NCI-H128 (cell line): Measurements from ENCODE around the gene ZNF490.
"Not testable (repeated sequence)": the region's sequence is repeated elsewhere in the genome, so short reads cannot be mapped to it uniquely, and the experiment has no call there.

ENCODE experiments used
- DNase-seq: peaks from one replicate; lab custom pipeline; 2025; ENCODE audit not compliant: unreplicated experiment; lab: John Stamatoyannopoulos, UW

ZNF490 gene

GRCh38 chr19:12610540-12611360 lies at the start of gene ZNF490, which contains the start of gene ZNF791:
Gene ZNF490 (minus strand): TSS chr19:12610813. CDS start chr19:12610680, 133 bp downstream.
Gene ZNF791 (plus strand): TSS chr19:12610920. CDS start chr19:12611080, 160 bp downstream.
- DNase-seq, result peak; percentile 97

DNA sequence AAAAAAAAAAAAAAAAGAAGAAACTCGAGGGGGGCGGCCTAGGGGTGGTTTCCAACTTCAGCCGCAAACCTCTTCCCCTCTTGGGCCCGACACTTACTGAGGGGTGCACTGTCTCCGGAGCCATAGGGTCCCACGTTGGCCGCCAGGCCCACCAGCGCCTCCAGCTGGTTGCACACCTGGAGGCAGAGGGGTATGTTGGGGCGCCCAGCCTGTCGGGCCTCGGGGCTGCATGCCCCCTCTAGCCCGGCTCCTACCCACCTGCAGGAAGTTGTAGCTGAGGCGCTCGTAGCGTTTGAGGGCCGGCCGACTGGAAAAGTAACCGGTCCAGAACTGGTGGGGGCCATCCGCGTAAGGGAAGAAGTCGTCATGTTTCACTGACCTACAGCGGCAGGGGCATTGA lies 47.4 kb upstream of the ZNF490 start:
- no peak for DNase-seq

DNA sequence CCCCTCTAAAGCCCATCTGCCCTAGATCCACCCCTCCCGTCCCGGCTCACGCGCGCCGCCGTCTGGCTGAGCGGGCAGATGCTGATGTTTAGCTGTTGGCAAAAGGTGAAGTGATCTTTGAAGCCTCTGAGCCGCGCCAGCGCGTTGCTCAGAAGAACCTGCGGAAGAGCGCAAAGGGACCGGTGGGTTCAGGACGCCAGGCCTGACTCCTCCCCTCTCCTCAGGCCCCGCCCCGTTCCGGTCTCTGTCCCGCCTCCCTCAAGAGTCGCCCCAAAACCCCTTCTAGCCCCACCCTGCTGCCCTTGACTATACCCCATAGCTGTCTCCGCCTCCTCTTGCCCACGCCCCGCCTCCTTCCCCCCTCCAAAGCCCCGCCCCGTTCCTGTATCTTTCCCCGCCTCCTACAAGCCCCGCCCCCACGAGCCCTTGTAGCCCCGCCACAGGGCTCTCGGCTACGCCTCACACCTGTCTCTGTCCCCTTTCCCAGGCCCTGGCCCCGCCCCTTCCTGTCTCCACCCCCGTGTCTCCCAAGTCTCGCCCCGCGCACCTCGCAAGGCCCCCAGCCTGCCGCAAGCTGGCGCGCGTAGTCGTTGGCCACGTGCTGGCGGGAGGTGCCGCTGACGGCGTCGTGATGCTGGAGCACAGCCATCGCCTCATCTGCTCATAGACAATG lies 46.4 kb upstream of the ZNF490 start:
- no peak for DNase-seq

- no peak for DNase-seq
Observed at GRCh38 chr19:12655546-12655945, 44.9 kb upstream of the ZNF490 start.

- no peak for DNase-seq
Observed at GRCh38 chr19:12652219-12652618, 41.6 kb upstream of the ZNF490 start.

DNA sequence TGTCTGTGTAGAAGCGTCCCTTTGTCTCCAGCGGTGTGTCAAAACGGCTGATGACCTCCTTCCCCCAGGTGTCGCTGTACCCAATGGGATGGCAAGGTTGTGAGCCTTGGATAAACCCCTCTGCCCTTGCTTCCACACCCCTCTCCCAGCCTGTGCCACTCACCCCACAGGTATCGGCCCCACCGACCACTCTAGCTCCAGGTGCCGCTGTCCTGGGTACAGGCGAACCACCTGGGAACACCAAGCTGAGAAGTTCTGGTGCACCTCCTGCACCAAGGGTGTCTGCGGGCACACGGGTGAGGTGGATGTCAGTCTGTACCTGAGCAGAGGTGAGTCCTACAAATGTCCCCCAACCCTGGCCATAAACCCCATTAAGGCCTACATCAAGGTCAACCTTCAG lies 39.3 kb upstream of the ZNF490 start:
- no peak for DNase-seq

DNA sequence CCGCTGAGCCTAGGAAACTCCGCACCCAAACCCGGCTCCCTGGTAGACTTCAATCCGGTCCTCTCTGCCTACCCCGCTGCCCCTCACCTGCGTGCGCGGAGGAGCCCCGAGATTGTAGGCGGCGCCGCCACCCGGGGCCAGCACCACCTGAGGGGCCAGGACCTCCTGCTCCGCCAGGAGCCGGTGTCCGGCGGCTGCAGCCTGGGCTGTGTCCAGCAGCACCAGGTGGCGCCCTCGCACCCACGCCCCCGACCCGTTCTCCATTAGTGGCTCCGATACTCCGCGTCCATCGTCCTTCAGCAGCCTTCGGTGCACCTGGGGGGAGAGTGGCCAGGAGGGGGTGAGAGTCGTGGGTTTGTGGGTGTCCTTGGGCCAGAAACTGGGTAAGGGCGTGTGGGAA lies 37.5 kb upstream of the ZNF490 start:
- DNase-seq, result no peak

GRCh38 chr19:12647490-12648071 lies 37.0 kb upstream of the ZNF490 start:
- DNase-seq, result no peak

DNA sequence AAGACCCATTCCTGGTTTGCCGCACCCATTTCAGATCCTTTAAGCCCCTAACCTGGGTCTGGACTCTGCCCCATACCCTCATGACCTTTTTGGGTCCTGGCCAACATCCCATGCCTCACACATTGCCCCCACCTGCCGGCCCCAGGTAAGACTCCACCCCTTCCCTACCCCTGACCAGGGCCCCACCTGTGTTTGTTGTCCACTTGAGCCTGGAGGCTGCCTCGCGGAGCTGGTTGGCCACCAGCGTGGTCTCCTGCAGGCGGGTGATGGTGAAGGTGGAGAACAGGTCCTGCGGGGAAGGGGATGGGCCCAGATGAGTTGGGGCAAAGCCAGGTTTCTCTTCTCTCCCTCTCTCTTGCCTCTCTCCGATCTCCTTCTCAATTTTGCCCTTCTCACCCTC lies 36.4 kb upstream of the ZNF490 start:
- no peak for DNase-seq

- DNase-seq, result no peak
Observed at GRCh38 chr19:12646551-12646950, 35.9 kb upstream of the ZNF490 start.

- DNase-seq, result not testable (repeated sequence)
Observed at GRCh38 chr19:12643716-12644115, 33.1 kb upstream of the ZNF490 start.

- DNase-seq, result no peak
Observed at GRCh38 chr19:12642506-12642905, 31.9 kb upstream of the ZNF490 start.

- no peak for DNase-seq
Observed at GRCh38 chr19:12641456-12641855, 30.8 kb upstream of the ZNF490 start.

DNA sequence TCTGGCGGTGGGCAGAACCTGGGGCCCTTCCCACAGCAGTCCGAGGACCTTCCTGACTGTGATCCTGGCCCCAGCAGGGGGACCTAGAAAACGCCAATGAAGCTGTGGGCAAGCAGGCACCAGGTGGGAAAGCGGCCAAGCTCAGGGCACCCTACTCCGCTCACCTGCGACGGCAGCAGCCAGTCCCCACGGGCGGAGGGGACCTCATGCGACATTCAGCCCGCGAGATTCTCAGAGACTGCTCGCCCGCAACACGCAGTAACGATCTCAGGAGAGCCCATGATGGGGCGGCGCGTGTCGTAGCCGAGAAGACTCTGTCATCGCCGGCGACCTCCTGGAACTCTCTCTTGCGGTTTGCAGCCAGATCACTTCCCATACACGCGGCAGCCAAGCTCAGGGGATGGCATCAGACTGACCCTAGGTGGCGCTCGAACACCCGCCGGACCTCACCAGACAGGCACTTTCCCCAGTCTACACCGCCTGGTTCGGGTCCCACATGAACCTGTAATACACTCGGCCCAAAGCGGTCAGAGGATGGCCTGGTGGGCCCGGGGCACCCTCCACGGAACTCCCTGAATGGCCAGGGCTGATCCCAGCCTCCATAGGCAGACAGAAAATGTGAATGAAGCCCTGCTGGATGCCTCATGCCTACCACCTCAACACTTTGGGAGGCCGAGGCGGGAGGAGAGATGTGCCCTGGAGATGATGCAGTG lies 29.4 kb upstream of the ZNF490 start:
- DNase-seq, result peak; percentile 76

- DNase-seq, result no peak
Observed at GRCh38 chr19:12638611-12639182, 28.1 kb upstream of the ZNF490 start.

DNA sequence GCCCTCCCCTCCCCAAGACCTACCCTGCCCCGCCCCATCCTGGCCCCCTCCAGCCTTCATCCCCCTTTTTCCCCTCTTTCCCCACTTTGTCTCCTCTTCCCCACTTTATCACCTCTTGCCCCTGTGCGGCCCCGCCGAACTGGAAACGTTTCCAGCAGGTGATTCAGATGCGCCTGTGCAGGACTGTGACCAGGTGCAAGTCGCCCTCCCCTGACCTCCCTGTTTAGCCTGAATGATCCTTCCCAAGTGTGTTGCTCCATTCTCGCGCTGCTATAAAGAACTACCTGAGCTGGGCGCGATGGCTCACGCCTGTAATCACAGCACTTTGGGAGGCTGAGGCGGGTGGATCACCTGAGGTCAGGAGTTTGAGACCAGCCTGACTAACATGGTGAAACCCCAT lies 26.0 kb upstream of the ZNF490 start:
- DNase-seq, result no peak

GRCh38 chr19:12629215-12629614 lies 18.6 kb upstream of the ZNF490 start:
- no peak for DNase-seq

- DNase-seq, result no peak
Observed at GRCh38 chr19:12628040-12629022, 17.7 kb upstream of the ZNF490 start.

DNA sequence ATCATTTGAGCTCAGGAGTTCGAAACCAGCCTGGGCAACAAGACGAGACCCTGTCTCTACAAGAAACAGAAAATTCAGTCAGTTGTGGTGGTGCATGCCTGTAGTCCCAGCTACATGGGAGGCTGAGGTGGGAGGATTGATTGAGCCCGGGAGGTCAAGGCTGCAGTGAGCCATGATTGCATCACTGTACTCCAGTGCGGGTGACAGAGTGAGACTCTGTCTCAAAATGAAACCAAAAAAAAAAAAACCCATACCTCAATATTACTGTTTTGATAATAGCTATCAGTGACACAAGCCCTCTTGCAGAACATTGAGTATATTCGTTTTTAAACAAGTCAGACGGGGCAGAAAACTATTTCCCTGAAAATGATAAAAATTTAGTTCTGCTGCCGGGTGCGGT lies 16.3 kb upstream of the ZNF490 start:
- no peak for DNase-seq
